ENCODE results near the gene SLC35C1. TPM values are rescaled to one million over a fixed set of nuclear protein-coding genes. Genes with fewer than 3 reads are reported as not detected.

The SLC35C1 gene
- total RNA-seq, 1 experiment from 2014 or later: 18.1 TPM

GRCh38 chr11:45788887-45789286 lies 16.1 kb upstream of the SLC35C1 start:
- Mint-ChIP-seq H3K36me3 (ENCODE audit: insufficient read depth, unreplicated experiment) (no peaks in the 10 kb centered on the region), H3K4me3 (ENCODE audit: low read depth, unreplicated experiment) (no peak overlapping the region), H3K9me3 (ENCODE audit: low read depth, unreplicated experiment) (no peaks in the 10 kb centered on the region), H3K27ac (ENCODE audit: unreplicated experiment) (no peak overlapping the region), H3K27me3 (ENCODE audit: unreplicated experiment) (peaks cover 42% of the 10 kb centered on the region), H3K4me1 (ENCODE audit: low read depth, unreplicated experiment) (peaks cover 5% of the 10 kb centered on the region)
- CTCF ChIA-PET: no interaction called here
- TF ChIP-seq CTCF (IDR thresholded peaks at IDR 0.05; ENCODE audit: unreplicated experiment): no peak
- no peak for DNase-seq
- BruUV-seq (replicated peaks): no TSS peak
- intact Hi-C loops (cut with micrococcal nuclease; ENCODE audit: unreplicated experiment): no loop called here

GRCh38 chr11:45791524-45791923 lies 13.4 kb upstream of the SLC35C1 start:
- Mint-ChIP-seq H3K9me3 (ENCODE audit: low read depth, unreplicated experiment) (no peaks in the 10 kb centered on the region), H3K36me3 (ENCODE audit: insufficient read depth, unreplicated experiment) (no peaks in the 10 kb centered on the region), H3K4me3 (ENCODE audit: low read depth, unreplicated experiment) (no peak overlapping the region), H3K27ac (ENCODE audit: unreplicated experiment) (no peak overlapping the region), H3K4me1 (ENCODE audit: low read depth, unreplicated experiment) (peaks cover 12% of the 10 kb centered on the region), H3K27me3 (ENCODE audit: unreplicated experiment) (peaks cover 40% of the 10 kb centered on the region)
- intact Hi-C loops (cut with micrococcal nuclease; ENCODE audit: unreplicated experiment): no loop called here
- no TSS peak for BruUV-seq (replicated peaks)
- TF ChIP-seq CTCF (IDR thresholded peaks at IDR 0.05; ENCODE audit: unreplicated experiment): no peak
- DNase-seq: no peak
- CTCF ChIA-PET: no interaction called here

- no peak for TF ChIP-seq CTCF (IDR thresholded peaks at IDR 0.05; ENCODE audit: unreplicated experiment)
- H3K9me3 Mint-ChIP-seq (ENCODE audit: low read depth, unreplicated experiment): no peaks in the 10 kb centered on the region
- peaks cover 12% of the 10 kb centered on the region for H3K4me1 Mint-ChIP-seq (ENCODE audit: low read depth, unreplicated experiment)
- no peak for DNase-seq
- no peak overlapping the region for H3K27ac Mint-ChIP-seq (ENCODE audit: unreplicated experiment)
- H3K27me3 Mint-ChIP-seq (ENCODE audit: unreplicated experiment): peaks cover 27% of the 10 kb centered on the region
- CTCF ChIA-PET: no interaction called here
- H3K4me3 Mint-ChIP-seq (ENCODE audit: low read depth, unreplicated experiment): no peak overlapping the region
- intact Hi-C loops (cut with micrococcal nuclease; ENCODE audit: unreplicated experiment): no loop called here
- no TSS peak for BruUV-seq (replicated peaks)
- H3K36me3 Mint-ChIP-seq (ENCODE audit: insufficient read depth, unreplicated experiment): no peaks in the 10 kb centered on the region
Observed at GRCh38 chr11:45794169-45794568, 10.8 kb upstream of the SLC35C1 start.

- Mint-ChIP-seq H3K4me1 (ENCODE audit: low read depth, unreplicated experiment) (peaks cover 12% of the 10 kb centered on the region), H3K9me3 (ENCODE audit: low read depth, unreplicated experiment) (no peaks in the 10 kb centered on the region), H3K4me3 (ENCODE audit: low read depth, unreplicated experiment) (no peak overlapping the region), H3K27me3 (ENCODE audit: unreplicated experiment) (peaks cover 27% of the 10 kb centered on the region), H3K27ac (ENCODE audit: unreplicated experiment) (no peak overlapping the region), H3K36me3 (ENCODE audit: insufficient read depth, unreplicated experiment) (no peaks in the 10 kb centered on the region)
- intact Hi-C loops (cut with micrococcal nuclease; ENCODE audit: unreplicated experiment): loop anchor here (5.0 kb wide), 1 partner anchor 48 kb away; no protein-coding TSS in a partner anchor
- no TSS peak for BruUV-seq (replicated peaks)
- CTCF ChIA-PET: interaction anchor here (0.5 kb wide), 1 partner anchor 135 kb away, joined by 3 read pairs; no protein-coding TSS in a partner anchor
- no peak for TF ChIP-seq CTCF (IDR thresholded peaks at IDR 0.05; ENCODE audit: unreplicated experiment)
- no peak for DNase-seq
Observed at GRCh38 chr11:45795379-45795778, 9.6 kb upstream of the SLC35C1 start.

Measured in Calu3 (cell line).